Stimulated activated CD4-positive, alpha-beta T cell treated with anti-CD3 and anti-CD28 coated beads, TNF-alpha, amount 100 ng/mL, for 4 hours (primary cell): ENCODE measurements around the gene KIF16B.
"Not testable (repeated sequence)": the region's sequence is repeated elsewhere in the genome, so short reads cannot be mapped to it uniquely, and the experiment has no call there.

ENCODE experiments used
- DNase-seq, 3 experiments: peaks; one replicate each; pipeline ENCODE4 v3.0.0-alpha.2; 2020; ENCODE audit warnings: low read depth in 3 of 3

KIF16B gene

DNA sequence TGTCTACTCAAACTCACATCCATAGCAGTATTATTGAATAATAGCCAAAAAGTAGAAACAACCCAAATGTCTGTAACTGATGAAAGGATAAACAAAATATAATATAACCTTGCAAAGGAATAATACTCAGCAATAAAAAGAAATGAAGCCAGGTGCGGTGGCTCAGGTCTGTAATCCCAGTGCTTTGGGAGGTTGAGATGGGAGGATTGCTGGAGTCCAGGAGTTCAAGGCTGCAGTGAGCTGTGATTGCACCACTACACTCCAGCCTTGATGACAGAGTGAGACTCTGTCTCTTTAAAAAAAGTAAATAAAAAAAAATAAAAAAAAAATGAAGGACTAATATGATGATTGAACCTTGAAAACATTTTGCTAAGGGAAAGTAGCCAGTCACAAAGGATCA is 22.1 kb upstream of the KIF16B start:
- no peak for DNase-seq

DNA sequence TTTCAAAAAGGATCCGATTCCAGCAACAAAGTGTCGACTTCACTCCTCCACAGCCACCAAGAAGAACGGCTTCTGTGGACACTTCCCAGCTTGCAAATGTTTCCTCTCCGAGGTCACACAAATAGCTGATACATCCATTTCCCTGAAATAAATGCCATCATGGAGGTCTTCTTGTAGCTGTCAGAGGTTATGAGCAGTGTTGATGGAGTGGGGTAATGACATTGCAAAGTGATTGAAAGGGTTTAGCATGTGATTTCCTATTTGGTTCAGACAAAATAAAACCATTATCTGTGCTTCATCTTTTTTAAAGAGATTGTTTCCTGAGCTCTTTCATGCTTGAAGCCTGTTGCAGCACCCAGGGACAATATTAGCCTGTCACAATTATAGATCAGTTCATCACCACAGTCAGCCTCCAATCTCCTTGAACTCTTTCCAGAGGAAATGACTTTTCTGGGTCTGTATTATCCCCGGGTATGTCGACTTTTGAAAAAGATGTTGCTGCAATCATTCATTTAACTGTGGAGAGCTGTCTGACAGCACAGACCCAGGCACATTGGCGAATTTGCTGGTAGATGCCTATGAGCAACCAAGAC is 16.9 kb upstream of the KIF16B start:
- DNase-seq = no peak

DNA sequence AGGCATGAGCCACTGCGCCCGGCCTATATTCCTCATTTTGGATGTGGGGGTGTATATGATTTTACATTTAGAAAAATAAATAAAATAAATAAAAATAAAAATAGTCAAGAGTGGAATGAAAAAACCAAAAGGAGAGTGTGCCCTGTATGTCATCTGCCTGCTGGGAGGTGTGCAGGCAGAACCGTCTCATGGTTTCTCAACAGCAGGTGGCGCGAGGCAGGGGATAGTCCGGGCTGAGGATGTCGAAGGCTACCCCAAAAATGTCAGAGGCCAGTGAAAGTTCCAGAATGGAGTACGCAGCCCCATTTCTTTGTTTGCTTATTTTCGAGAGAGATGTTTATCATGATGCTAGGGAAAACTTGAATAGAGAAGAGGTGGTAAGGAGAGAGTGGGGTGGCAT is 16.4 kb upstream of the KIF16B start:
- DNase-seq = no peak

DNA sequence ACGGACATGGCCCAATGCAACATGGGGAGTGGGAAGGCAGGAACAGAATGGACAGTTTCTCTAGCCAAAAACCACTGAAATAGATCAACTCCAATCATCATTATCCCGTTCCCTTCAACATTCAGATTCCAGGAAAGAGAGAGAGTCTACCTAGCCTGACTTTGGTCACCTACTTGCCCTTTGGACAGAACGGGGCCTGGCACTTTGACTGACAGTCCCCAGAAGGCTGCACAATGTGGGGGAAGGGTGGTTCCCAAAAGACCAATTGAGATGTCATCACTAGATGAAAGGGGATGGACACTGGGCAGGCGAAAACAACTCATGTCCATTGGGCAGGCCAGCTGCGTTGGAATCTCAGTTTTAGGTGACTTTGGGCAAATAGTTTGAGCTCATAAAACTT is 15.0 kb upstream of the KIF16B start:
- DNase-seq = no peak

DNA sequence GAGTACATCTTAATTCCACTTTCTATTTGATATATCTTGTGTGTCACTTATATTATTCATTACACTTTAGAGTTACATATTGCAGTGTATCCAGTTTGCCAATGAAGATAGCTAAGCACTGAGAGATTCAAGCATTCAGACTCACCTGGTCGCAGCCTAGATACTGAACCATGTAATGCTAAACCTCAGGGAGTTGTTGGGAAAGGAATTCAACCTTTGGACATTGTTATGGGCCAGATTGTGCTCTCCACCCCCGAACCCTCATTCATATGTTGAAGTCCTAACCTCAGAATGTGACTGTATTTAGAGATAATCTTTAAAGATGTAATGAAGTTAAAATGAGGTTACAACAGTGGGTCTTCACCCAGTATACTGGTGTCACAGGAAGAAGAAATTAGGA is 13.8 kb upstream of the KIF16B start:
- DNase-seq = no peak

DNA sequence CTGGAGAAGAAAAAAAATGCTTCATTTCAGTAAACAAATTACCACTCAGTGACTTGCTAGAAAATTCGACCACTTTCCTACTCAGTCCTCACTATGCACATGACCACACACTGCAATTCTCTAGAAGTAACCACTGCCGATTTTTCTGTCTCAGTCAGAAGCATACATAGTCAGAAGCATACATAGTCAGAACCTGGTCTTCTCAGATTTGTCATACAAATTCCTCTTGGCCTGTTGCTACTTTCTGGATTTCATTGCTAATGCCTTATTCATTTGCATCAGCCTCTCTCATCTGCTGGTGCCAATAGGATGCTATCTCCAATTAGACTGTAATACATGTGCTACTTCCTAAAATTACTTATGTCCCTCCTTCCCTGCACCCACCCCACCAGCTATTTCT is 10.2 kb upstream of the KIF16B start:
- DNase-seq = no peak

DNA sequence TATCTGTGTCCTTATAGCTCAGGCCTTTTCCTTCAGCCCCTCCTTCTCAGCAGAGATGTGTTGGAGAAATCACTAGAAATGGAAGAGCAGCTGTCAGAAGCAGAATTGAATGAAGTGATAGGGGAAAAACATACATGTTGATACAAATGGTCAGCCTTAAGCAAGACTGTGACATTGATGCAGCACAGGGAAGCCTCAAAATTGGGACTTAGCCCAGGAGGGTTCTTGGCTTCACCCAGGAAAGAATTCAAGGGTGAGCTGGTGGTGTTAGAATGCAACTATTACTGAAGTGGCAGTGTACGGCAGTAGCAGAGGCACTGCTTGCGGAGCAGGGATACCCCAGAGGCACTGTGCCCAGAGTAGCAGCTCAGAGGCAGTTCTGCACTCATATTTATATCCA is 8.0 kb upstream of the KIF16B start:
- DNase-seq = no peak

DNA sequence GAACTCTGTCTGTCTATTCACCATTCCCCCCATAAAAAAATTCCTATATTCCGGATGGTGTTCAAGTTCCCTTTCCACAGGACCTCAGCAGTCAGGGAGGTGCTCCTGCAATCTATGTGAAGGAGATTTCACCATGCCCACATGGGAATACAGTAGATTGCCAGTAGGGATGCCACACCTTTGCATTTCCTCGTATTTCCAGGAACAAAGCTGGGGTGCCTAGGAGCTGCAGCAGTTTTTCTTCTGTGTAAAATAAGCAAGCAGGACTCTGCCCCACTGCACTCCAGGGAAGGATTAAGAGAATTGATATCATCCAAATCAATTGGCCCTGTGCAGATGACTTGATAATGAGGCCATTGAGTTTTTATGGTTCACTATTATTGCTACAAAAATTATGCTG is 7.4 kb upstream of the KIF16B start:
- no peak for DNase-seq

DNA sequence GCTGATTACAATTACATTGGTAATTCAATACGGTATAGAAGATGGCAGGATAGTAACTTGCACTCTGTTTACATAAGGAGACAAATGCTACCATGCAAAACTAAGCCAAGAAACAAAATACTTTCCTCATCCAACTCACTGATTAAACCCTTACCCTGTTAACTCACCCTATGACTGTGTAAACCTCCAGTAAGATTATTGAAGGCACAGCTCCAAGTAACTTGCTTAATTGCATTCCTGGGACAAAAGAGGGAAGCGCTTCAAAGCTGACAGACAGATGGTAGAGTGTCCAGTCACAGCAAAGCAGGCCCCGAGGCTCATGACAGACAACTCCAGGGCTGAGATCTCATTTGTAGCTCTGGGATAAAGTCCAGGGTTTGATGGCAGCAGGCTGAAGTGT is 6.9 kb upstream of the KIF16B start:
- DNase-seq = no peak

DNA sequence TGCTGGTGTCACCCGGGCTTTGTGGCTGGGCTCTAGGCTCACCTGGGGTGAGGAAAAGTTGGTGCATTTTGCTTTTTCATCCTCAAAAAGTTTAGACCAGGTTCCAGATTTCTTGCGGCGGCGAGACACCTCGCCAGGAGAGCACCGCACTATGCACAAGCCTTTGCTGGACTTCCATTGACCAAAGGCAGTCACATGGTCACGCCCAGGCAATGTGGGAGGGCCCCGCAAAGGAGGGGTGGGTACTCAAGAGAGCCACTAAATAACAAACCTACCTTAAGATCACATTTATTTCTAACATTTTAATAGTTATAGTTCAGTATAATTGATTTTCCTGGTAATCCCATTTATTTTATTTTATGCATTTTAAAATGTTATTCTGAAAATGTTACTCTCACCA is 3.0 kb upstream of the KIF16B start:
- DNase-seq = no peak

DNA sequence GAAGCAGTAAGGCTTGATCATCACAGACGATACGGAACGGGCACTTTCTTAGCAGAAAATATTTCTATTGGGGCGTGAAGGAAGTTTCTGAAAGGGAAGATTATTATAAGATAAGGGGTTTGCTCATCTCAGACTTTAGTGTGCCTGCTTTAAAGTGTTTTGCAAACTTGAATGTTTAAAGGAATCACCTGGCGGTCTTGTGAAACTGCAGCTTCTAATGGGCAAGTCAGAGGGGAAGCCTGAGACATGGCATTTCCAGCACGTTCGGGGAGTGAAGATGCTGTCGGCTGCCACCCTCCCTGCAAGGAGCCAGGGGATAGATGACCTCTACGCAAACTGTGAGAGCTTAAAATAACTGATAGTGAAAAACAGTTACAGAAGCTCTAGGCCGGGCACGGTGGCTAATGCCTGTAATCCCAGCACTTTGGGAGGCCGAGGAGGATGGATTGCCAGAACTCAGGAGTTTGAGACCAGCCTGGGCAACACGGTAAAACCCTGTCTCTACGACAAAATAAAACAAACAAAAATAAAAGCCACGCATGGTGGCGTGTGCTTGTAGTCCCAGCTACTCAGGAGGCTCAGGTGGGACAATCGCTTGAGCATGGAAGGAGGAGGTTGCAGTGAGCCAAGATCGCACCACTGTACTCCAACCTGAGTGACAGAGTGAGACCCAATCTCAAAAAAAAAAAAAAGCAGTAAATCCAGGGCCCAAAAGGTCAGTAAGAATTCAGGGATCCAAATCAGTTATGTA is 2.3 kb upstream of the KIF16B start:
- DNase-seq = no peak

DNA sequence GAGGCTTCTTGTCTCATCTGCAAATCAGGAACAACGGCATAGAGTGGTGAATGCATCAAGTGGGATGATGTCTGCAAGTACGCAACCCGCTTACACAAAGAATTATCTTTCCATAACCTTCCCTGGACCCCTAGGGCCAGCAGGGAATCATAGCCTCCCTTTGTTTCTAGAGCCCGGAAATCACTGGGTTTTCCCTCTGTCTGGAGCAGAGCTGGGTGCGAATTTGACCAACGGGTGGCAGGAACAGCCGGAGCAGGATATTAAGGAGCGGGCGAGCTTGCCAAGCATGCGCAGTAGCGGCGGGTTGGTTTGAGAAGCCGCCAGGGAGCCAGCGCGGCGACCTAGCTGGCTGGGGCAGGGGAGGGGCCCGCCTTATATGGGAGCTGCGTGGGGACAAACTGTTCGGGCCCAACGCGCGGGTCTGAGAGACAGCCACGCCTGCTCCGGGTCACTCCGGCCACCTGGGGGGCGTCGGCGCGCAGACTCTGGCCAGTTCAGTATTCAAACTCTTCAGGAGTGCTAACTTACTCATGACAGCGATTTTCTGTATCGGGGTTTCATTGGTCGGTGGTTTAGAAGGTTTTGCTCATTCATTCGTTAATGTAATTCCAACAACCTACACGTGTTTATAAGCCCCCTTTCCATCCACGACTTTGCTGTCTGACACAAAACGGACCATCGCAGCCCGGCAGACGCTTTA is 1.6 kb upstream of the KIF16B start:
- peak; percentile 56 to 68 (median 68) for DNase-seq

DNA sequence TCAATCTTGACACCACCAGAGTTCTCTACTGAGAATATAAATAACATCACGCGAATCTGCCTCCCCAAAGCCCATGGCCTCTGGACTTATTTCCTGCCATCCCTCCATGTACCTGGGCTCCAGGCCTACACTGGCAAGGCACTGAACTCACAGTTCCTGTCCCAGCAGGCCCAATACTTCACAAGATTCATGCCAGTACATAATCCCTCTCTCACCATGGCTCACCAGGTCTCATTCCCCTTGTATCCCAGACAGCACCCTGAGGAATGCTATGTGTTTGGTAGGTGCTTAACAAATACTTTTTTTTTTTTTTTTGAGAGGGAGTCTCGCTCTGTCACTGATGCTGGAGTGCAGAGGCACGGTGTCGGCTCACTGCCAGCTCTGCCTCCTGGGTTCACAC is 1.9 kb downstream of the KIF16B start:
- DNase-seq = no peak

DNA sequence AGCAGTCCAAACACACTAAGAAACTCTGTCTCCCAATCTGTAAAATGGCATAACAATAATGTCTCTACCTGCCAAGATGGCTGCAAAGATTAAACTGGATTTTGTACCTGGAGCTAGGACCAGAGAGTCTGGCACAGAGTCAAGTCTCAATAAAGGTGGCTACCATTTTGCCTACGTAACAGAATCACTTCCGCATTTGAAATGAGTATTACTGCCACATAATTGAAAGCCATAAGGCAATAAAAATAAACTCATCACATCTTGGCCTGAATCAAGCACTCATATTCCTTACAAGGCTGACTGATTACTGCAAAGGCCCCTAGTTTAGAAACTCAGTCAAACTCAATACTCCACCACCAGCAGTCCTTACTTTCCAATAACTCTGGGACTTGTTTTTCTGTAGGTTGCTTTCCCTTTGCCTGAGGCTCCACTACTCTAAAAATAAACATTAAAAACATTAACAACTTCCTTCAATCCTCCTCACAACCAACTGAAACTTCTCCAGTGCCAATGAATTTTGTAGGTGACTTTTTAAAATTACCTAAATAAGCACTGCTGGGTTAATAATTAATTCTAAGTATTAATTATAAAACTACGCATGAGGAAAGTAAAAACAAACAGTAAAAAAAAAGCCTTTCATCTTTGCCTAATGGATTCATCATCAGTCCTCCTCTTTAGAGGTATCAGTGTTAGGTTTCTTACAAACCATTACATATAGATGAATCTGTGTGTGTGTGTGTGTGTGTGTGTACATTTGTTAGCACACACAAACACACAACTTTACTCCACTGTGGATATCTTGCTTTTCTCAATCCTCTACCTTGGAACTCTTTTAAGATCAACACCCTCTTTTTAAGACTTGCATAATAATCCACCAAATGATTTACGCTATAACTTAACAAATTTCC is 3.7 kb downstream of the KIF16B start:
- no peak for DNase-seq

DNA sequence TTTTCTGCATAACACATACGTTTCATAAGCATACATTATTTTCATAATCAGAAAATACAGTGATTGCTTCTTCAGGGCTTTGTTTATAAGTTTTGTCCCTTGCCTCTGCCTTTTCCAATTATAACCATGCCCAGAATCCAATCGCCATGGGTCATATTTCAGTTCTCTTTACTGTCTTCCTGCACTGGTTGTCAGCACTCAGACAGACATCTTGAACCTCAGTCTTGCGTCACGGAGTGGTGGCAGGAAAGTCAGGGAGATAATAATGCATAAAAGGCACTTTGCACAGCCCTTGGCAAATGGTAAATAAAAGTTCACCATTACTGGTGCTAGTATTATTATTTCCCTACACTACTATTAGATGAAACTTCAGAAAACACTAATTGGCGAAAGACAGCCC is 7.2 kb downstream of the KIF16B start:
- DNase-seq = no peak

DNA sequence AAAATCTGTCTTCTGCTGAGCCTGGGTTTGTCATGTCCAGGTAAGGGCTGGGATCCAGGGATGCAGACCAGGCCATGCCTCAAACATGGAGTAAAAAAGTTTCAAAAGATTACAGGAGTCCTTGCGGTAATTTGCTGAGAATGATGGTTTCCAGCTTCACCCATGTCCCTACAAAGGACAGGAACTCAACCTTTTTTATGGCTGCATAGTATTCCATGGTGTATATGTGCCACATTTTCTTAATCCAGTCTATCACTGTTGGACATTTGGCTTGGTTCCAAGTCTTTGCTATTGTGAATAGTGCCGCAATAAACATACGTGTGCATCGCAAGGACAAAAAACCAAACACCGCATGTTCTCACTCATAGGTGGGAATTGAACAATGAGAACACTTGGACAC is 9.2 kb downstream of the KIF16B start:
- not testable (repeated sequence) for DNase-seq

DNA sequence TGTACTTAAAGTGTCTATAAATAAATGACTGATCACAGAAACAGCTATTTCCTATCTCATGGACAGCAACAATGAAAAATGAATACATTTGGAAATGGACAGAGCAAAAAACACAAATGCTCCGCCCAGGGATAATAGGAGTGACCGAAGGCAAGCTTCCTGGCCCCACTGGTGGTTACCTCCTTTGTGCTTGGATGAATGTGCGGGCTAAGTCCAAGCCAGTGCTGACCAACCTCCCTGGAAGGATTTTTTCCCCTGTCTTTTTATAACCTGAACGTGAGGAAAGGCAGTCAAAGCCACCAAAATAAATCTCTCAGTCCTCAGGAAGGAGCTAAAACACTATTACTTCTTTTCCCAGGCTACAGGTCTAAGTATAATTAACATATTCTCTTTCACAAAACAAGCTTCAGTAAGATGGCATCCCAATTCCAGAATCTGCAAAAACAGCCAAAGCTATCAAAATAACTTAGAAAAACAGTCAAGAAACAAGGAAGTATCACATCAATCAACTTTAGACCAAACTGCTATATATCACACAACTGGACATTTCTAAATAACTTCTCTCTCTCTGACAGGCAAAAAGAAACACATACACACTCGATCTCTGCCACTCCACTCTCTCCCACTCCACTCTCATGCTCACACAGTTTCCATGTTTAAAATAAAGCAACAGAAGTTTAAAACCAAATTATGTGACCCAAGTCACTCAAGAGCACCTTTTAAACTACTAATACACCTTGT is 10.0 kb downstream of the KIF16B start:
- no peak for DNase-seq

DNA sequence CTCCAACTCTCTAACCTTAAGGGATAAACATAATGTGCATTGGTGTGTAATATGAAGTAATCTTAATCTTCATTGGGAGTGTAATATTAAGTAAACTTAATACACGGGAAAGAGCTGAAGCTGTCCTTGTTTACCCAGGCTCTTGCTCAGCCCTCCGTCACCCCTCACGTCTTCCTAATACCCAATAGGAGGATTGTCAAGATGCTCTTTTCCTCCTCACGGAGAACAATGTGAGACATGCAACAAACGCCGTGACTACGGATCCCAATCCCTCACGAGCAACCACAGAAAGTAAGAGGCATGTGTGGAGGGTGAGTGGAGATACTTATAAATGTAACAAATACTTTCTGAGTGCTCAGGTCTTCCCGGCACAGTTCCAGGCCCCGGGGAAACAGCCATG is 11.0 kb downstream of the KIF16B start:
- no peak for DNase-seq

DNA sequence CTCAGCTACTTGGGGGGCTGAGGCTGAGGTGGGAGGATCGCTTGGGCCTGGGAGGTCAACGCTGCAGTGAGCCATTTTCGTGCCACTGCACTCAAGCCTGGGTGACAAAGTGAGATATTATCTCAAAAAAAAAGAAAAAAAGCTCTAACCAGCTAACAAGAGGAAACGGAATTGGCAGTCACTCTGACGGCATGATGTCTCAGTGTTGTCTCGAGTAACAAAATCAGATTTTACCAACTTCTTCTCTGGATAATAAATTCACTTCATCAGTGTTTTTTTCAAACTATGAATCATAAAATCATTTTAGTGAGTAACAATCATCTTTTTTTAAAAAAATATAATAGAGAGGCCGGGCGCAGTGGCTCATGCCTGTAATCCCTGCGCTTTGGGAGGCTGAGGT is 12.6 kb downstream of the KIF16B start:
- no peak for DNase-seq

DNA sequence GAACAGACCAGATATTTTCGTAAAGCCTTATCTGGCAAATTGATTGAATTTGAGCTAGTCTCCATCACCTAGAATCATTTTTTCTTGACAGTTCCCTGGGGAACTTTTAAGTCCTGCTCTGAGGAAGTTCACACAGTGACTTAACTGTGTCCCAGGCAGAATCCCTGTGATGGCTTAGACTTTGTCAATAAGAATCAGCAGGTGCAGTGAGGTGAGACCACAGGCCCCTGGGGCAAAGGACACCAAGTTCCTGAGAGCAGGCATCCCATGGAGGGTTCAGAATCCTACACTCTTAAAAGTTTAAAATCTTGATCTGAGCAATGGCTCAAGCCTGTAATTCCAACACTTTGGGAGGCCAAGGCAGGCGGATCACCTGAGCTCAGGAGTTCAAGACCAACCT is 13.0 kb downstream of the KIF16B start:
- DNase-seq = no peak

DNA sequence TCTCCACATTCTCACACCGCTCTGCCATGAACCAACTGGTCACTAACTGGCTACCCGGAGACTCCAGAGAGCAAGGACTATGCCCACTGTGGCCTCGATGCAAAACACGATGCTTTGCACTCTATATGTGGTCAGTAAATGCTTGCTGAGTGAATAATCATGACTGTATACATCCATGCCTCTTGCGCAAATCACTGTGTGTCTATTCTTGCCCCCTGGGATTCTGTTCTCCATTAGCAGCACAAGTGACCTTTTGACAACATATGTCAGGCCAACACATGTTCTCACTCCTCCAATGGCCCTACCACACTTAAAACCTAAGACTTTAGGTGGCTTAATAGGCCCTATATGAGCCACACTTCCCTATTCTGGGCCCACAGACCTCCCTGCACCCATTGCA is 16.9 kb downstream of the KIF16B start:
- DNase-seq = no peak

DNA sequence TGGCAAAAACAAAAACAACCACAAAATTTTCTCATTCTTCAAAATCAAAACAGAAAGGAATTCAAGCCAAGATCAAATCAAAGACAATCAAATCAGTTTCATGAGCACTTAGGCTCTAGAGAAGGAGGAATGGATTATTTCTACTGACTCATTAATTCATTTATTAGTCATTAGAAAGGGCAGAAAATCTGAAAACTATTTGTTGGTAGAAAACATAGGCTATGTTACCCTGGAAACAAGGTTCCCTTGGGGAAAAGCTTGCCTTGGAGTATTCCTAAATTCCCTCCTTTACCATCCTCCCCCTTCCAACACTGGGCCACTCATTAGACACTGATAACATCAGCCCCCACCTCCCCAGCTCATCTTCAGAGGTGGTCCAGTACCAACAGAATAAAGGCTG is 17.5 kb downstream of the KIF16B start:
- no peak for DNase-seq
